Type B pancreatic cell (in vitro differentiated cells): ENCODE data around the gene AGBL3. TPM values are rescaled to one million over a fixed set of nuclear protein-coding genes. Genes with fewer than 3 reads are reported as not detected.
A peak's percentile ranks its signal among the peaks of the same experiment; 100 is the strongest.

Experiments used
- DNase-seq: peaks from one replicate; pipeline ENCODE4 v3.0.0; 2021; ENCODE audit warnings: mixed read lengths; ENCODE audit not compliant: unreplicated experiment; ENCODE audit errors: extremely low spot score
- H3K27ac Mint-ChIP-seq: 2 replicates; pipeline ENCODE4 v1.8.0; 2021; ENCODE audit warnings: mild to moderate bottlenecking, mixed read lengths
- H3K27me3 Mint-ChIP-seq: 2 replicates; pipeline ENCODE4 v1.8.0; 2021; ENCODE audit warnings: mixed read lengths
- H3K36me3 Mint-ChIP-seq: 2 replicates; pipeline ENCODE4 v1.8.0; 2021; ENCODE audit warnings: mixed read lengths
- H3K4me1 Mint-ChIP-seq: one replicate; pipeline ENCODE4 v1.8.0; 2021; ENCODE audit warnings: mixed read lengths; ENCODE audit not compliant: unreplicated experiment
- H3K4me3 Mint-ChIP-seq: 2 replicates; pipeline ENCODE4 v1.8.0; 2021; ENCODE audit warnings: mild to moderate bottlenecking, mixed read lengths
- H3K9me3 Mint-ChIP-seq: 2 replicates; pipeline ENCODE4 v1.8.0; 2021; ENCODE audit warnings: mixed read lengths
- CTCF ChIP-seq: fragments of 200-600 bp; sonication (generic); conservative IDR thresholded peaks from 2 replicates; pipeline ENCODE4 v1.5.0; 2021; ENCODE audit warnings: antibody characterized with exemption, mild to moderate bottlenecking
- total RNA-seq: library from RNA; stranded (reverse); gene quantifications from 2 replicates; pipeline ENCODE4 v1.2.1, GENCODE V29; 2021; ENCODE audit warnings: low replicate concordance

The AGBL3 gene
- total RNA-seq, 1 donor from 2014 or later = 3.2 TPM

GRCh38 chr7:135156290-135156689 is 170.0 kb downstream of the AGBL3 start:
- no peak for DNase-seq
- Mint-ChIP-seq H3K9me3 (peaks cover 13% of the 10 kb centered on the region), H3K27me3 (no peaks in the 10 kb centered on the region), H3K27ac (no peak overlapping the region), H3K36me3 (peaks cover 22% of the 10 kb centered on the region), H3K4me3 (no peak overlapping the region), H3K4me1 (peaks cover 14% of the 10 kb centered on the region)
- TF ChIP-seq CTCF = no peak

- no peak for DNase-seq
- Mint-ChIP-seq H3K9me3 (peaks cover 13% of the 10 kb centered on the region), H3K27me3 (no peaks in the 10 kb centered on the region), H3K27ac (no peak overlapping the region), H3K4me1 (peaks cover 18% of the 10 kb centered on the region), H3K4me3 (no peak overlapping the region), H3K36me3 (peaks cover 33% of the 10 kb centered on the region)
- TF ChIP-seq CTCF = no peak
These were observed 171.9 kb downstream of the AGBL3 start for GRCh38 chr7:135158141-135158655.

- no peak for DNase-seq
- H3K4me3 Mint-ChIP-seq = no peak overlapping the region
- peaks cover 31% of the 10 kb centered on the region for H3K36me3 Mint-ChIP-seq
- TF ChIP-seq CTCF = no peak
- H3K27me3 Mint-ChIP-seq = no peaks in the 10 kb centered on the region
- H3K4me1 Mint-ChIP-seq = peaks cover 18% of the 10 kb centered on the region
- H3K9me3 Mint-ChIP-seq = peaks cover 12% of the 10 kb centered on the region
- no peak overlapping the region for H3K27ac Mint-ChIP-seq
These were observed 172.6 kb downstream of the AGBL3 start for GRCh38 chr7:135158874-135159273.

DNA sequence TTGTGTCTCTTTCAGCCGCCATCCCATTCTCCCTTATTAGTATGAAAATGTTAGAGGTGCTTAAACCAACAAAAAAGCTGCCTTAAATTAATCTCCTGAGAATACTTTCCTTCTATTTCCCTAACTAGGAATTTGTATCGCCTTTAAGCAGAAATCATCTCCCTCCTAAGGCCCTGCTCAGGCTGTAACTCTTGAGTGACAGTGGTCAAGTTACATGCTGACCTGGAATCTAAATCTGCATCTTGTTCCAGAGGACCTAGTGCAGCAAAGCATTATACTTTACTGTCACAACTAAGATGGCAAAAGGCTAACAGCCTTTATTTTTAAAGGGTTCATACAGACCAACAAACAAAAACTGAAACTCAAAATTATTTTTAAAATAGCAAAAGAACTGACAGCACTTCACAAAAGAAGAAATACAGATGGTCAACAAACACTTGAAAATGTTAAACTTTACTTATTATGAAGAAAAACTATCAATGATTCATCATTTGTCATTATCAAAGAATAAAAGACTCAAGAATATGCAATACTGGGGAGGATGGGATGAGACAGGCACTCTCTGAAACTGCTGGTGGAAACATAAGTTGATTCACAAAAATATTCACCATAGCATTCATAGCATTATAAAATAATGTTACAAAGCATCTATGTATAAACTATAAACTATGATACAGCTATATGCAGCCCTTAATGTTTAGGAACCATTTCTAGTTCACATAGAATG is 173.2 kb downstream of the AGBL3 start:
- no peak for TF ChIP-seq CTCF
- H3K27ac Mint-ChIP-seq = no peak overlapping the region
- H3K4me1 Mint-ChIP-seq = peaks cover 18% of the 10 kb centered on the region
- no peak overlapping the region for H3K4me3 Mint-ChIP-seq
- peaks cover 9% of the 10 kb centered on the region for H3K9me3 Mint-ChIP-seq
- H3K36me3 Mint-ChIP-seq = peaks cover 34% of the 10 kb centered on the region
- H3K27me3 Mint-ChIP-seq = no peaks in the 10 kb centered on the region
- DNase-seq = no peak

DNA sequence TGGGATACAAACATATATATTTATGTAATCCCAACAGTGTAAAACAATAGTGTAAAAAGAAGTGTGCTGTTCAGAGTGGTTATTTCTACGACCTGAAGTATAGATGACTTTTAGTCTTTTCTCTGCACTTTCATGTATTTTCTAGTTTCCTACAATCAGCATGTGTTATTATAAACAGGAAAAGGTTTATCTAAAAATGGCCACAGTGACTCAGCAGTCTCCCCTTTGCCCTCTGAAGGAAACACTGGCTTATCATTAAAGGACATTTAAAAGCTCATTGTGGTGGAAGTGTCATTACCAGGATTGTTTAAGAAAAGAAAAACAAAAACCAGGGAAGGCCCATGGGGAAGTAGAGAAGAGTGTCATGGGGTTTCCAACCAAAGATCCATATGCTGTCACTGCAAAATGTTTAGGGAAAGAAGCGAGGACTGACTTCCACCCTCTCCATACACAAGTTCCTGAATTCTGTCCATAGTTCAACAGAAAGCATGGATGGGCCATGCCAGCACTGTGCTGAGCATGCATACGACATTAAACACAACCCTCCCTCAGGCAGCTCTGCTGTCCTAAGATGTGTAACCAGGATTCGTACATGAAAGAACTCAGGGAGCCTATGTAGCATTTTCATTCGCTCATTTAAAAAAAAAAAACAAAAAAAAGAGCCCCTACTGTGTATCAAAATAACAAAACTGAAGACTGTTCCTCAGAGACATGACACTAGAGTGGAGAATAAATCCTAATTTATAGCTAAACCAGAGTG is 174.0 kb downstream of the AGBL3 start:
- peaks cover 18% of the 10 kb centered on the region for H3K4me1 Mint-ChIP-seq
- TF ChIP-seq CTCF = no peak
- H3K4me3 Mint-ChIP-seq = peak overlapping the region; percentile 51
- no peak for DNase-seq
- peaks cover 34% of the 10 kb centered on the region for H3K36me3 Mint-ChIP-seq
- peak overlapping the region; percentile 13 for H3K27ac Mint-ChIP-seq
- no peaks in the 10 kb centered on the region for H3K27me3 Mint-ChIP-seq
- peaks cover 9% of the 10 kb centered on the region for H3K9me3 Mint-ChIP-seq
